HG03097 (cell line): ENCODE results near the gene STX16.
"Not testable (repeated sequence)": the region's sequence is repeated elsewhere in the genome, so short reads cannot be mapped to it uniquely, and the experiment has no call there.

ENCODE experiments used
- ATAC-seq: cut with Tn5 transposase; IDR thresholded peaks from one replicate; pipeline ENCODE4 v1.9.1; 2021; ENCODE audit not compliant: unreplicated experiment, low FRiP score

Gene STX16

GRCh38 chr20:58718729-58719128 is 67.6 kb downstream of the STX16 start:
- no peak for ATAC-seq

- ATAC-seq: no peak
Measured at GRCh38 chr20:58719258-58719657, 68.2 kb downstream of the STX16 start.

GRCh38 chr20:58719971-58720371 is 68.9 kb downstream of the STX16 start:
- no peak for ATAC-seq

- ATAC-seq: no peak
Measured at GRCh38 chr20:58720890-58721289, 69.8 kb downstream of the STX16 start.

- no peak for ATAC-seq
Measured at GRCh38 chr20:58721951-58722778, 71.1 kb downstream of the STX16 start.

GRCh38 chr20:58722877-58723627 is 72.0 kb downstream of the STX16 start:
- no peak for ATAC-seq

GRCh38 chr20:58723628-58723984 is 72.5 kb downstream of the STX16 start:
- no peak for ATAC-seq

GRCh38 chr20:58726156-58726555 is 75.1 kb downstream of the STX16 start:
- ATAC-seq: not testable (repeated sequence)
